Cerebellar nuclear complex (tissue), 1 donor: ENCODE results near the gene ZNF282.
"Not testable (repeated sequence)": the region's sequence is repeated elsewhere in the genome, so short reads cannot be mapped to it uniquely, and the experiment has no call there.

Experiments used
- DNase-seq, 2 experiments: peaks; one replicate each; lab custom pipeline; 2025; lab: John Stamatoyannopoulos, UW

ZNF282 gene

GRCh38 chr7:149225106-149225505 is 29.8 kb downstream of the ZNF282 start:
- no peak for DNase-seq

GRCh38 chr7:149225656-149226055 is 30.3 kb downstream of the ZNF282 start:
- no peak for DNase-seq

- DNase-seq = not testable (repeated sequence)
Observed at GRCh38 chr7:149226366-149226765, 31.0 kb downstream of the ZNF282 start.

GRCh38 chr7:149226840-149227494 is 31.6 kb downstream of the ZNF282 start:
- no peak for DNase-seq

- DNase-seq = no peak
Observed at GRCh38 chr7:149228831-149229471, 33.6 kb downstream of the ZNF282 start.

GRCh38 chr7:149229526-149229925 is 34.2 kb downstream of the ZNF282 start:
- no peak for DNase-seq

GRCh38 chr7:149232362-149232761 is 37.0 kb downstream of the ZNF282 start:
- no peak for DNase-seq

- not testable (repeated sequence) for DNase-seq
Observed at GRCh38 chr7:149233655-149234204, 38.4 kb downstream of the ZNF282 start.

- no peak for DNase-seq
Observed at GRCh38 chr7:149237502-149237901, 42.2 kb downstream of the ZNF282 start.

GRCh38 chr7:149238051-149238450 is 42.7 kb downstream of the ZNF282 start:
- DNase-seq = no peak

GRCh38 chr7:149239345-149240143 is 44.2 kb downstream of the ZNF282 start, which contains the start of gene ZNF212:
TSS of gene ZNF212 (plus strand) at chr7:149239651. CDS start at chr7:149239779, 128 bp downstream.
- peak; percentile 57 to 83 for DNase-seq

- no peak for DNase-seq
Observed at GRCh38 chr7:149240637-149241036, 45.3 kb downstream of the ZNF282 start.

- no peak for DNase-seq
Observed at GRCh38 chr7:149241696-149242095, 46.4 kb downstream of the ZNF282 start.

- no peak for DNase-seq
Observed at GRCh38 chr7:149245244-149245643, 49.9 kb downstream of the ZNF282 start.

- DNase-seq = no peak
Observed at GRCh38 chr7:149245744-149246143, 50.4 kb downstream of the ZNF282 start.

- DNase-seq = no peak
Observed at GRCh38 chr7:149248777-149249176, 53.4 kb downstream of the ZNF282 start.

- DNase-seq = not testable (repeated sequence)
Observed at GRCh38 chr7:149250151-149250550, 54.8 kb downstream of the ZNF282 start.

GRCh38 chr7:149251518-149251917 is 56.2 kb downstream of the ZNF282 start:
- DNase-seq = not testable (repeated sequence)

GRCh38 chr7:149252378-149252777 is 57.0 kb downstream of the ZNF282 start:
- no peak for DNase-seq

- no peak for DNase-seq
Observed at GRCh38 chr7:149253665-149254064, 58.3 kb downstream of the ZNF282 start.

- DNase-seq = no peak
Observed at GRCh38 chr7:149254181-149254858, 59.0 kb downstream of the ZNF282 start.

GRCh38 chr7:149255174-149255573 is 59.8 kb downstream of the ZNF282 start:
- no peak for DNase-seq
